Activated T-cell treated with anti-CD3 and anti-CD28 coated beads, Interleukin-2, amount 50 U/mL, for 4 hours (primary cell): Measurements from ENCODE around the gene MICU2. TPM values are rescaled to one million over a fixed set of nuclear protein-coding genes. Genes with fewer than 3 reads are reported as not detected.

ENCODE experiments used
- ATAC-seq, 2 donors: fragments of 200-7000 bp; cut with Tn5 transposase; one replicate each; pipeline ENCODE4 v1.10.0; 2021
- DNase-seq: peaks from one replicate; pipeline ENCODE4 v3.0.0-alpha.2; 2020
- H3K27me3 Mint-ChIP-seq: one replicate; pipeline ENCODE4 v1.8.0; 2021; ENCODE audit warnings: low read depth, mixed read lengths
- H3K36me3 Mint-ChIP-seq: one replicate; pipeline ENCODE4 v1.8.0; 2022; ENCODE audit warnings: mixed read lengths; ENCODE audit not compliant: insufficient read depth
- H3K4me1 Mint-ChIP-seq: one replicate; pipeline ENCODE4 v1.8.0; 2021; ENCODE audit warnings: low read depth, mixed read lengths
- H3K4me3 Mint-ChIP-seq: one replicate; pipeline ENCODE4 v1.8.0; 2021; ENCODE audit warnings: mild to moderate bottlenecking, moderate library complexity, mixed read lengths
- H3K9me3 Mint-ChIP-seq: one replicate; pipeline ENCODE4 v1.8.0; 2021; ENCODE audit warnings: mixed read lengths
- total RNA-seq, 3 donors: library from RNA; stranded (reverse); gene quantifications; one replicate each; pipeline ENCODE4 v1.2.1, GENCODE V29; 2021

MICU2 gene, protein sequence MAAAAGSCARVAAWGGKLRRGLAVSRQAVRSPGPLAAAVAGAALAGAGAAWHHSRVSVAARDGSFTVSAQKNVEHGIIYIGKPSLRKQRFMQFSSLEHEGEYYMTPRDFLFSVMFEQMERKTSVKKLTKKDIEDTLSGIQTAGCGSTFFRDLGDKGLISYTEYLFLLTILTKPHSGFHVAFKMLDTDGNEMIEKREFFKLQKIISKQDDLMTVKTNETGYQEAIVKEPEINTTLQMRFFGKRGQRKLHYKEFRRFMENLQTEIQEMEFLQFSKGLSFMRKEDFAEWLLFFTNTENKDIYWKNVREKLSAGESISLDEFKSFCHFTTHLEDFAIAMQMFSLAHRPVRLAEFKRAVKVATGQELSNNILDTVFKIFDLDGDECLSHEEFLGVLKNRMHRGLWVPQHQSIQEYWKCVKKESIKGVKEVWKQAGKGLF
- 10 to 100 TPM; 27.7 to 32.4 (median 28.4) TPM for total RNA-seq

DNA sequence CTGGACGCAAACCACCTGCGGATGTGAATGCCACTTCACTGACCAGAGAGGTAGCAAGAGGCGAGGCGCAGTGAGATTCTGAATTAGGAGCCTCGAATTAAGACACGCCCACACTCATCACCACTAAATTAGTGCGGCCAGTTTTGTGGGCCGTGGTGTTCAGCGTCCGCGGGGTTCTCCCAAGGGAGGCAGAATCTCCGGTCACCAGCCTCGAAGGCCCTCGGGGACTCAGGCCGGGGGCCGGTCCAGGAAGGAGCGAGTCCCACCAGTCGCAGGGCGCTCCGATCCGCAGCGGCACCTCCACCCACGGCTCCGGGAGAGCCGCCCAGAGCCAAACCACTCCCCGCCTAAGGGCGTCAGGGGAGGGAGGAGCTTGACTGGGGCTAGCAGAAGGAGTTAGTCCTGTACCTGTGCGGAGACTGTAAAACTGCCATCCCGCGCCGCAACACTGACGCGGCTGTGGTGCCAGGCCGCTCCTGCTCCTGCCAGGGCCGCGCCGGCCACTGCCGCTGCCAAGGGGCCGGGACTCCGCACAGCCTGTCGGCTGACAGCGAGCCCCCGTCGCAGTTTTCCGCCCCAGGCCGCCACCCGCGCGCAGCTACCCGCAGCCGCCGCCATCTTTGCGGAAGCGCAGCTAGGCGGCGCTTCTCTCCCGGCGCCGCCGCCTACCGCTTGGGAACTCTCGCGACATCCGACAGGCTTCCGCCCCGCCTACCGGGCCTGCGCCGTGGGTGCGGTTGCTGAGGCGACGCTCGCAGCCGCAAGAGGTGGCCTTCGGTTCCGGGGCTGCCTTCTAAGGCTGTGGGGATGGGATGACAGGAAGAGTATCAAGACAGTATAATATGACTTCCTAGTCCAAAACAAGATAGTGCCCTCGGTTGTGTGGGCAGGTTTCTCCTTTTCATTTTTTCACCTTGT is at the start of gene MICU2:
MICU2 (minus strand) TSS at position 640 of the 918 bp plus-strand sequence; CDS start at position 618, 22 bp downstream.
- peaks cover 7% of the 10 kb centered on the region for H3K27me3 Mint-ChIP-seq
- peaks cover 14% of the 10 kb centered on the region for H3K36me3 Mint-ChIP-seq
- H3K4me1 Mint-ChIP-seq, result peaks cover 40% of the 10 kb centered on the region
- peak; percentile 94 for DNase-seq
- ATAC-seq, result peak; percentile 96 to 97
- H3K9me3 Mint-ChIP-seq, result no peaks in the 10 kb centered on the region
- H3K4me3 Mint-ChIP-seq, result peak within 1 kb of the TSS; percentile 88

DNA sequence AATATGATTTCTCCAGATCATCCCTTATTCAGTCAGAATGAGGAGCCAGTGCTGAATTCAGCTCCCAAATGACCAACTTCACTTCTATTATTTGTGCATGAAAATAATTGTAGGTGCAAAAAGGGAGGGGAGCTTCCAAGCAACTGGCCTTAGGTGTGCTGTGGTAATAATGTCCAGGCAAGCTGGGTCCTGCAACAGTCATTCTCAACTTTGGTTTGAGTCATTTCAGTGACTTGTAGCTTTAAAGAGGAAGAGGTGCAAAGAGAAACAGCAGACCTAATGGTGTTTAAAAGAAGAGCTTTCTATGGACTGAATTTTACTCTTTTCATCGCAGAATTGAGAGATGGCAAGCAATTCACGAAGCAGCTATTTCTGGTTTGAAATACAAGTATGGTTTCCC is 37.7 kb upstream of the MICU2 start:
- Mint-ChIP-seq H3K4me3 (no peak overlapping the region), H3K36me3 (no peaks in the 10 kb centered on the region), H3K27me3 (peaks cover 4% of the 10 kb centered on the region), H3K4me1 (no peaks in the 10 kb centered on the region), H3K9me3 (no peaks in the 10 kb centered on the region)
- ATAC-seq (no peak), DNase-seq (no peak)

DNA sequence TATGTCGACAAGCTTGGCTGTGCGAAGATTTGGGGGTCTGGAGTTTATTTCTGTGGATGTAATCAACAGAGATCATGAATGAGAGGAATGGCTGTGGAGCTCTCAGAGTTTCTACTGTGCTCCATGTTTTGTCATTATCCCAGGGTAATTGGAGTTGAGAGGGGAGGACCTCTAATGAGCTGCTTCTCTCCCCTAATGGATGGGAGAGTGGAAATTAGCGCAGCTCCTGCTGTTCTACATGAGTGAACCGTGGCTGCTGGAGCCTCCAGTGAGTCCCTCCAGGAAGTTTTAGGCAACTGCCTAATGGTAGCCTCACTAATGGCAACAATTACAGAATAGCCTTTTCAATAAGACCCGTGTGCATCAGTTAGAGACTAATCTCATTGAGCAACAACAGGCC is 35.6 kb upstream of the MICU2 start:
- ATAC-seq (no peak), DNase-seq (no peak)
- Mint-ChIP-seq H3K4me3 (no peak overlapping the region), H3K4me1 (no peaks in the 10 kb centered on the region), H3K9me3 (no peaks in the 10 kb centered on the region), H3K36me3 (no peaks in the 10 kb centered on the region), H3K27me3 (peaks cover 2% of the 10 kb centered on the region)

DNA sequence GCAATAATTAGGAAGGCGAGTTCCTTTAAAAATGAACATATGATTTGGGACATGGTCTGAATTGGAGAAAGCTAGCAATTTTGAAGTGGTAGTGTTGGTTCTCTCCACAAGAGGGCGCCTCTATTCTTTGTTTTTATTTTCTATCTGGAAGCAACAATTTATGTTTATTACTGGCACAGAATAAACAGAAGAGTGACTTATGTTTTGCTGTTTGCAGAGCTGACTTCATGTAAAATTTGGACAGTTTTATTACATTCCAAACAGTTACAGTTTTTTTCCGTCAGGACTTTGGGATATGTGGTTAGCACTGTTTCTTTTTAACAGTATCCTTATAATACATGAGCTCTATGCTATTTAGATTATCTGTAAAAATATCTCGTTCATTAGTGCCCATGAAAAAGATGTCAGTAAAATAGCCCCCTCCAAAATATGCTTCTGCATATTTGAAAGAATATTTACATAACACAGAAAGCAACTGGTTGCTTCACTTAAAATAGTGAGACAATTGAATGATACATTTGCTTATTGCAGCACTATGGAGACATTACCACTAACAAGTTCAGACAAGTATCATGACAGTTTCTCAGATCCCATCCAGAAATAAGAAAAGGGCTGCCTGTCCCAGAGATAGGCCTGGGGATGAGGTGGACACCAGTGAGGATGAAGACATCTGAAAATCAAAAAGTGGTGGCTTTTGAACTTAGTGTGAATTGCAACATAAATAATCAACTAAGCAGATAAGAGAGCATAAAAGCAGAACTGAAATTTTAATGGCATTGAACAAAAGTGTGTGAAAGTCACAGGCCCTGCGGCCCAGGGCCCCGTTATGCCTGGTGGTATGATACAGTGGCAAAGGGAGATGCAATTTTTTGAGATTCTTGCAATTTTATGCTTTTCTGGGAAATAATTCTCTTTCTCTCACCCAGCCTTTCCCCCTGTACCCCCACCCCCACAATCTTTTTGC is 34.6 kb upstream of the MICU2 start:
- ATAC-seq (no peak), DNase-seq (peak; percentile 21)
- H3K4me1 Mint-ChIP-seq, result no peaks in the 10 kb centered on the region
- H3K9me3 Mint-ChIP-seq, result no peaks in the 10 kb centered on the region
- no peak overlapping the region for H3K4me3 Mint-ChIP-seq
- peaks cover 2% of the 10 kb centered on the region for H3K27me3 Mint-ChIP-seq
- H3K36me3 Mint-ChIP-seq, result no peaks in the 10 kb centered on the region

DNA sequence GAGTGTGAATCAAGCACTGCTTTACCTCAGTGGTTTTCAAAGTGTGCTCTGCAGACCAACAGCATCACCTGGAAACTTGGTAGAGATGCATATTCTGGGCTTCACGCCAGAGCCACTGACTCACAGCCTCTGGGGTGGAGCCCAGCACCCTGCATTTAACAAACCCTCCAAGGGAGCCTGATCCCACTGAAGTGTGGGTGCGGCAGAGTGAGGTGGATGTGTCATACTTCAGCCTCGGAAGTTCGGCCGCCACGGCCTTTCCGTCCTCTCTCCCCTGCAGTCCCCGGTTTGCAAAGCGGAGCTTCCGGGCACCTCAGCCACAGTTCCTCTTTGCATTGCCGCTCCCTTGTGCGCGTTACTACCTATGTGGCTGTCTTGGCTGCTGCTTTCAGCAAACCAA is 33.3 kb upstream of the MICU2 start:
- DNase-seq (peak; percentile 16), ATAC-seq (peak; percentile 53 to 70)
- H3K27me3 Mint-ChIP-seq, result peaks cover 3% of the 10 kb centered on the region
- H3K36me3 Mint-ChIP-seq, result no peaks in the 10 kb centered on the region
- H3K4me1 Mint-ChIP-seq, result no peaks in the 10 kb centered on the region
- no peaks in the 10 kb centered on the region for H3K9me3 Mint-ChIP-seq
- H3K4me3 Mint-ChIP-seq, result no peak overlapping the region

DNA sequence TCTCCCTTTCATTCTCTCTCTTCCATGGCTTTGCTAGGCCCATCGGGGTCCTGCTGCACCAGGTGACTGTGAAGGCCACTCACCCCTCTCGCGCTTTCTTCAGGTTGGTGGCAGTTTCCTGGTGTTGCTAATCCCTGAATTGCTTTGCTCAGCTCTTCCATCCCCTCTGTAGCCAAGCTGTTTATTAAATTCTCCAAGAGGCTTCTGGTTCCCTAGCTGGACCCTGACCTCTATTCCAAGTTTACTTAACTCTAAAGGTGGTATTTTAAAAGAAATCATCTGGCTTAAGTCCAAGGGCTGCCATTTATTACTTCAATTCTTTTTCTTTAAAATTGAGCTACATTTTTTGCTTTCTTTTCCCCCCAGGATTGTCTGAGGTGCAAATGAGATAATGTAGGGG is 32.7 kb upstream of the MICU2 start:
- no peak for DNase-seq
- Mint-ChIP-seq H3K9me3 (peaks cover 3% of the 10 kb centered on the region), H3K36me3 (no peaks in the 10 kb centered on the region), H3K4me1 (no peaks in the 10 kb centered on the region), H3K4me3 (no peak overlapping the region), H3K27me3 (peaks cover 5% of the 10 kb centered on the region)
- no peak for ATAC-seq

DNA sequence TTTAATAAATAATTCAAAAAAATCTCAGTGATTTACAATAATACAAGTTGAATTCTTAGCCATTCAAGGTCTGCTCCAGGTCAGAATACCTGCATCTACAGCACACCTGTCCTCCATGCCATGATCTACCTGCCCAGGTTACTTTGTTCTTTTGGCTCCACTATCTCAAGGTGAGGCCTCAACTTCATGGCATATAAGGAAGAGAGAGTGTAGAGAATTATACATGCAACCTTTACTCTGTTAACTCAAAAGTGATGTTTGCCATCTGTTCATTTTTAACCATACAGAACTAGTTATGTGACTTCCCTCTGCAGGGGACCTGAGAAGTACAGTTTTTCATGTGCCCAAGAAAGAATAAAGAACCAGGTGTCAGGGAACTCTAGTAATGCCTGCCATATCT is 28.2 kb upstream of the MICU2 start:
- no peak overlapping the region for H3K4me3 Mint-ChIP-seq
- peaks cover 10% of the 10 kb centered on the region for H3K9me3 Mint-ChIP-seq
- H3K36me3 Mint-ChIP-seq, result no peaks in the 10 kb centered on the region
- H3K4me1 Mint-ChIP-seq, result no peaks in the 10 kb centered on the region
- peaks cover 10% of the 10 kb centered on the region for H3K27me3 Mint-ChIP-seq
- ATAC-seq, result no peak
- no peak for DNase-seq

DNA sequence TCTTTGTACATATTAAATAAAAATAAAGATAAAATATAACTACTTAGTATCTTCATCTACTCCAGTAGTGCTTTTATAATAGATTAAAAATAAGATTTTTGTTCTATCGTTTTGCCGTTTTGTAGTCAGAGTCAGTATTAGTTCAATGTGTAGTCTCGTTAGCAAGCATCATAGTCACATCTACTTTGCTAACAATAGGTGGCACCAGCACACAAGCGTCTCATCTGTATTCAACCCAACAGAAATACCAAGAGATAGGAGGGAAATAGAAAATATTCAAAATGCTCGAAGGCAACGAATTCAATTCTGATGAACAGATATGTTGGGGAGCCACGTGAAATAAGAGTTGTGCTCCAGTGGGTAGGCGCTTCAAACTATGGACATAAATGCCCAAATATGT is 21.4 kb upstream of the MICU2 start:
- H3K4me3 Mint-ChIP-seq, result no peak overlapping the region
- H3K36me3 Mint-ChIP-seq, result no peaks in the 10 kb centered on the region
- no peaks in the 10 kb centered on the region for H3K4me1 Mint-ChIP-seq
- H3K9me3 Mint-ChIP-seq, result no peaks in the 10 kb centered on the region
- peak in 1 of 2 donors; percentile 32 for ATAC-seq
- H3K27me3 Mint-ChIP-seq, result peaks cover 8% of the 10 kb centered on the region
- DNase-seq, result no peak

DNA sequence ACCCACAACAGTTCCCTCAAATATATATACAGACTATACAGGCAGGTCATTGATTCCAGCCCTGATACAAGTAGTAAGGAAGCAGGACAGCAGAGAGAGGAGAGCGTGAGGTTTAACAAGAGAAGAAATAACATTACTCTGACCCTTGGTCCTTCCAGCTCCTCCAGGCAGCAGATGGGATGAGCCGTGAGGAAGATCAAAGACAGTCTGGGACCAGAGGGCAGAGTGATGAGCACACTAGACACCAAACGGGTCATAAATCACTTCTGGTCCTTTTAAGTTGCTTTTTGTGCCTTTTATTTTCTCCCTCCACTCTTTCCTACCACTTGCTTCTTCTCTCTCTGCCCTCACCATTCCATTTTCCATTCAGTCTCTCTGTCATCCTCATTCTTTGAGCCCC is 16.9 kb upstream of the MICU2 start:
- Mint-ChIP-seq H3K27me3 (peaks cover 23% of the 10 kb centered on the region), H3K36me3 (no peaks in the 10 kb centered on the region)
- no peak for ATAC-seq

DNA sequence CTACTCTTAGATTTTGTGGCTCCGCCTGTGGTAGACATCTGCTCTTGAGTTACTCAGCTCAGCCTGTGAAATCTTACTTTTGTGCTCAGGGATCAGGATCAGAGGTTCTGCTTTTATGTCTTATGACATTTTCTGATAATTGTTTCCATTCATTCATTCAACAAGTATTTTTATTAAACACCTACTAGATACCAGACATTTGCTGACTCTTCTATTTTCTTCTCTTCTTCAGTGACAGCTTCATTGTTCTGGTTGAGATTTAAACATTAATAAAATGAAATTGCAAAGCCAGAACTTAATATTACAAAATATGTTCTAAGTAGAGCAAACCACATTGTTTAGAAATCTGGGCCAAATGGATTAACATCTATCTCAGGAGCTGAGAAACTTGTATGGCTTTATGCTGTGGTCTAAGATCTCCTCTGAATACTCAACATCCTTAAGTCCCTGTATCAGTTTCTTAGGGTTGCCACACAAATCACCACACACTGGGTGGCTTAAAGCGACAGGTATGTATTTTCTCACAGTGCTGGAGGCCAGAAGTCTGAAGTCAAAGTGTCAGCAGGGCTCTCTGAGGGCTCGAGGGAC is 15.8 kb upstream of the MICU2 start:
- peaks cover 23% of the 10 kb centered on the region for H3K27me3 Mint-ChIP-seq
- no peak for ATAC-seq

More for the DNA sequence above, 16.9 kb upstream of the MICU2 start:
- Mint-ChIP-seq H3K4me1 (no peaks in the 10 kb centered on the region), H3K4me3 (no peak overlapping the region), H3K9me3 (no peaks in the 10 kb centered on the region)
- DNase-seq, result no peak

DNA sequence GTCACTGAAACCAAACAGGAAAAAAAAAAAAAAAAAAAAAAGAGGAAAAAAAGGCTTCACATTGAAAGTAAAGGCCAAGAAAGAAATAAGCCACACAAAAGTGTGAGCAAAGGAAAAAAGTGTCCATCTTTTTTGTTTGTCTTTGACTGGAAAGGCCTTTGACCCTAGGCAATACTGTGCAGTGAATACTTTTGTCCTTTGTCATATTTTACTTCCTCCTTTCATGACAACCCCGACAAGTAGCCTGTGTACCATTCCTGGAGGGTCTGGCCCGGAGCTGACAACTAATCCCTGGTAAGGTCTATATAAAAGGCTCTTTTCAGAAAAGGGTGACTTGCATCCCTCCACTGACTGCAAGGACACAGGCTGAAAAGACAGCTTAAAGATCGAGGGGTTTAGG is 12.9 kb upstream of the MICU2 start:
- no peaks in the 10 kb centered on the region for H3K4me1 Mint-ChIP-seq
- H3K9me3 Mint-ChIP-seq, result no peaks in the 10 kb centered on the region
- ATAC-seq, result no peak
- H3K27me3 Mint-ChIP-seq, result peaks cover 22% of the 10 kb centered on the region
- DNase-seq, result no peak
- no peak overlapping the region for H3K4me3 Mint-ChIP-seq
- no peaks in the 10 kb centered on the region for H3K36me3 Mint-ChIP-seq

More for the DNA sequence above, 15.8 kb upstream of the MICU2 start:
- Mint-ChIP-seq H3K9me3 (no peaks in the 10 kb centered on the region), H3K4me1 (no peaks in the 10 kb centered on the region), H3K36me3 (no peaks in the 10 kb centered on the region), H3K4me3 (no peak overlapping the region)
- no peak for DNase-seq

DNA sequence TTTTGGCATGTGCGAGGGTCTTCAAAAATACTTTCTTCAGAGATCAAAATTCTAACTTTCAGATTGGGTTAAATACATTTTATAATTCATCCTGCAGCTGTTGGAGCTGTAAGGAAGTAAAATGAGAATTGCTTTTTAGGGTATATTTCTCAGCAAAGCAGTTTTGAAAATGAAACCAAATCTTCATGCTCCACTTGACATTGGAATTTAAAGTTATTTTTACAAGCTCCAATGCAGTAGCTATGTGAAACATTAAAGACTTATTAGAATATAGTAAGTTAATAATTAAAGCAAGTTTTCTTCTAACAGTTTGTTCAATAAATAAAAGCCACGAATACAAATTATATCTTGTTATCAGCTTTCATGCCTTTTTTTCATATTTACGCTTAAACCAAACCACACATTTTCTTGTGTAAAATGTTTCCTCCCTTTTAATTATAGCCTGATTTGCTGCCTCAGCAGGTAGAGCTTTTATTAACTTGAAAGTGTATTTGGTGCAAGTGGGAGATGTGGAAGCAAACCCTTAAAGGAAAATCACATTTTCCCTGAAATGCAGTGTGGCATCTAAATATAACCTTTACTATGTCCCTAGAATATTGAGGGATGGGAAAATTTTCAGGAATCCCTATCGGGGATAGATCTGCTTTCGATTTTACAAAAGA is 12.4 kb upstream of the MICU2 start:
- H3K36me3 Mint-ChIP-seq, result no peaks in the 10 kb centered on the region

DNA sequence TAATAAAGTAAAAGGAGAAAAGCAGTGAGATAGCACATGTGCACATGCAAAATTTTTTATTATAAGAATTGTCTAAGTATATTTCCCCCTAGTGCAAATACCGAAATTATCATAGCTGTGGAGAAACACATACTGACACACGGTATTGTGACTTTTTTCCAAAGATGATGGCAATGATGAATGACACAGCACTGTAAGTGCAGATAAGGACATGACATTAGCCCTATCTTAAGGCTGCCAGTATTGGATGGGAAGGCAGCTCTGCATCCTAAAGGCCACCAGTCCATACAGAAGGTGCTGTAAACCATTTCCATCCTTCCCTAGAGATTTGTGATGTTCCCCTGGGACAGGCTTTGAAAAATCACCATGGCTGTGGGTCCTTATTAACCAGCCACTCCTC is 11.5 kb upstream of the MICU2 start:
- Mint-ChIP-seq H3K36me3 (no peaks in the 10 kb centered on the region), H3K9me3 (no peaks in the 10 kb centered on the region), H3K4me1 (no peaks in the 10 kb centered on the region), H3K27me3 (peaks cover 25% of the 10 kb centered on the region), H3K4me3 (no peak overlapping the region)
- no peak for DNase-seq
- ATAC-seq, result no peak

More for the DNA sequence above, 12.4 kb upstream of the MICU2 start:
- Mint-ChIP-seq H3K27me3 (peaks cover 24% of the 10 kb centered on the region), H3K4me1 (no peaks in the 10 kb centered on the region), H3K4me3 (no peak overlapping the region), H3K9me3 (no peaks in the 10 kb centered on the region)
- no peak for DNase-seq
- no peak for ATAC-seq
